Brain microvascular endothelial cell (primary cell): ENCODE measurements around the gene CCL1.

ENCODE experiments used
- DNase-seq: peaks from one replicate; pipeline ENCODE4 v3.0.0-alpha.2; 2020
- H3K27ac ChIP-seq: fragments of 250-450 bp; sonication (Bioruptor Pico); 2 replicates; pipeline ENCODE4 v1.5.1; 2020; ENCODE audit warnings: mild to moderate bottlenecking, moderate library complexity
- H3K27me3 ChIP-seq: fragments of 250-450 bp; sonication (Bioruptor Pico); replicated peaks from 2 replicates; pipeline ENCODE4 v1.5.1; 2020; ENCODE audit warnings: mild to moderate bottlenecking
- H3K36me3 ChIP-seq: fragments of 250-450 bp; sonication (Bioruptor Pico); replicated peaks from 2 replicates; pipeline ENCODE4 v1.5.1; 2020; ENCODE audit warnings: mild to moderate bottlenecking
- H3K4me3 ChIP-seq: 2 replicates; pipeline ENCODE4 v1.5.1; 2011; ENCODE audit warnings: low read depth, mild to moderate bottlenecking, control low read depth, low read length, moderate library complexity
- in situ Hi-C: cut with HindIII; loops from 2 replicates; pipeline ENCODE4 v1.10.0; 2017; ENCODE audit warnings: low sequenced_read_pairs, low pct_ligation_motif_present
- TF ChIP-seq, protein P1 (sequence below): IDR thresholded peaks from 2 replicates; pipeline ENCODE4 v1.5.1; 2011; ENCODE audit warnings: low read depth, mild to moderate bottlenecking, moderate library complexity, low read length, control low read depth, inconsistent platforms; ENCODE audit errors: missing control alignments

The CCL1 gene, protein sequence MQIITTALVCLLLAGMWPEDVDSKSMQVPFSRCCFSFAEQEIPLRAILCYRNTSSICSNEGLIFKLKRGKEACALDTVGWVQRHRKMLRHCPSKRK

DNA sequence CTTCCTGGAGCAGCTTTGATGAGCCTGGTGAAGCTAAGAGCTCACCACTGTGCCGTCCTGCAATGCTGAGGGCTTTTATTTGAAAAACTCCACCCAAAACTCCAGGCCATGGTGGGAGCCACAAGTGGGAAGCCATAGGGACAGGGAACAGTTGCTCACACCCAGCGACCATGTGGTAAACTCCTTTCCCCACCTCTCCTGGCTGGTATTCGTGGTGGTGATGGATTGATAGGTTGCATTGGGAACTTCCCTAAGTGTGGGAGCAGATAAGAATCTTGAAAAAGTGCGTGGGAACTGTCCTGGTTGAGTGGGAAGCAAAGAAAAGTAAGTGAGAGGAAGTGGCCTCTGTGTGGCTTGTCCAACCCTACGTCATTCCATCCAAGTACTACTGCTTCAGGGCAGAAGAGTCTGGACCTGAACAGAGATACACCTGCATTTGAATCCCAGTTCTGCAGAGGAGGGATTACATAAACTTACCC, at the start of gene CCL1:
CCL1 (minus strand) TSS at position 51 of the 479 bp plus-strand sequence. CDS start 72 bp downstream, outside the sequence.
- no peaks in the 10 kb centered on the region for H3K36me3 ChIP-seq
- H3K27ac ChIP-seq: no peak within 1 kb of the TSS
- TF ChIP-seq, protein P1, sequence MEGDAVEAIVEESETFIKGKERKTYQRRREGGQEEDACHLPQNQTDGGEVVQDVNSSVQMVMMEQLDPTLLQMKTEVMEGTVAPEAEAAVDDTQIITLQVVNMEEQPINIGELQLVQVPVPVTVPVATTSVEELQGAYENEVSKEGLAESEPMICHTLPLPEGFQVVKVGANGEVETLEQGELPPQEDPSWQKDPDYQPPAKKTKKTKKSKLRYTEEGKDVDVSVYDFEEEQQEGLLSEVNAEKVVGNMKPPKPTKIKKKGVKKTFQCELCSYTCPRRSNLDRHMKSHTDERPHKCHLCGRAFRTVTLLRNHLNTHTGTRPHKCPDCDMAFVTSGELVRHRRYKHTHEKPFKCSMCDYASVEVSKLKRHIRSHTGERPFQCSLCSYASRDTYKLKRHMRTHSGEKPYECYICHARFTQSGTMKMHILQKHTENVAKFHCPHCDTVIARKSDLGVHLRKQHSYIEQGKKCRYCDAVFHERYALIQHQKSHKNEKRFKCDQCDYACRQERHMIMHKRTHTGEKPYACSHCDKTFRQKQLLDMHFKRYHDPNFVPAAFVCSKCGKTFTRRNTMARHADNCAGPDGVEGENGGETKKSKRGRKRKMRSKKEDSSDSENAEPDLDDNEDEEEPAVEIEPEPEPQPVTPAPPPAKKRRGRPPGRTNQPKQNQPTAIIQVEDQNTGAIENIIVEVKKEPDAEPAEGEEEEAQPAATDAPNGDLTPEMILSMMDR: no peak
- no peak for DNase-seq
- H3K4me3 ChIP-seq: no peak within 1 kb of the TSS
- in situ Hi-C loops: loop anchor here (25.0 kb wide), 1 partner anchor 176 kb away; no protein-coding TSS in a partner anchor
- H3K27me3 ChIP-seq: no peaks in the 10 kb centered on the region

DNA sequence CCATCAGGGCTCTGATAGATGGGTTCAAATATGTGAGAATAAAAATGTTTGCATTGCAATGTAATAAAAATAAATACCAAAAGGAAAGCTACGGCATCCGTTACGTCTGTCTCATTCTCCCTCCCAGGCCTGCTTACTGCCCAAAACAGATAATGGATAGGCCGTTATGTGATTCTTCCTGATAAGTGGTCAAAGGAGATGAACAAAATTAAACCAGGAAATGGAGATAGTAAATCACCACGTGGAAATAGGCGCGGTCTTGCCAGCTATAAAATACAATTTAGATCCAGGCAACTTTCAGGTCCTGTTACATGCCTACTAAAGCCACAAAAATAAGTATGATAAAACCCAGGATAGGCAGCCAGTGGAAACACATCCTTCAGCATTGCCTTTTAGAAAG, 49.5 kb upstream of the CCL1 start:
- DNase-seq: no peak
- H3K36me3 ChIP-seq: no peaks in the 10 kb centered on the region
- H3K27ac ChIP-seq: no peak overlapping the region
- H3K27me3 ChIP-seq: no peaks in the 10 kb centered on the region
- H3K4me3 ChIP-seq: no peak overlapping the region
- TF ChIP-seq, protein P1: no peak
- in situ Hi-C loops: no loop called here

DNA sequence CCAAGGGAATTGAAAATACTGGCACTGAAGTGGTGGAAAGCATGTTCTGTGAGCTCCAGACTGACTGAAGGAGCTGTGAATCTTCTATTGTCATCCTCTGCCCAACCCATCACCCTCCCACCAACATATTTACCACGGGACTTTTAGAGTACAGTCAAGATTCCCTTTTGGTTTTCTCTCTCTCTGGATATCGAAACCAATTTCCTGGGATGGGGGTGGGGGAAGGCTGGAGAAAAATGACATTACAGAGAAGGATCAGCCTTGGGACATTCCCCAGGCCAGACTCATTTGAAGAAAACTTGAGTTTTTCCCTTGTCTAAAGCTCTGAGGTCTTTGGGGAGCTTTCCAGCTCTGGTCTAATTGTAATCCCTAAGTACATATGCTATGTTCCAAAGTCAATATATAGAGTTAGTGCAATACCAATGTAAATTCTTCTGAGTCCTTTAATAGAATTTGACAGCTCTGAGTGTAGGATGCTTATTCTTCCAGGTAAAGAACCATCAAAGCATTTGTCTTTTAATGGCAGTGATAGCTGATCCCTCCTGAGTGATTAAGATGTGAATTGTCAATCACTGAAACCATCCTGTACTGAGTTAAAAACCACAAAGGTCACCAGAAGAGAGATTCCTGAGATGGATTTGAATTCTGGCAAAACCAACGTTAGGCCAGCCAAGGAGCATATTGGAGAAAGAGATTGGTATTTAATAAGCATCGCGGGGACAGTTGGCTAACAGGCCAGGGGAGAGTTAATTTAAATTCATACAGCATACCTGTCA, 48.8 kb upstream of the CCL1 start:
- in situ Hi-C loops: no loop called here
- no peaks in the 10 kb centered on the region for H3K27me3 ChIP-seq
- no peak overlapping the region for H3K27ac ChIP-seq
- no peak for DNase-seq
- H3K4me3 ChIP-seq: no peak overlapping the region
- TF ChIP-seq, protein P1: no peak
- no peaks in the 10 kb centered on the region for H3K36me3 ChIP-seq

DNA sequence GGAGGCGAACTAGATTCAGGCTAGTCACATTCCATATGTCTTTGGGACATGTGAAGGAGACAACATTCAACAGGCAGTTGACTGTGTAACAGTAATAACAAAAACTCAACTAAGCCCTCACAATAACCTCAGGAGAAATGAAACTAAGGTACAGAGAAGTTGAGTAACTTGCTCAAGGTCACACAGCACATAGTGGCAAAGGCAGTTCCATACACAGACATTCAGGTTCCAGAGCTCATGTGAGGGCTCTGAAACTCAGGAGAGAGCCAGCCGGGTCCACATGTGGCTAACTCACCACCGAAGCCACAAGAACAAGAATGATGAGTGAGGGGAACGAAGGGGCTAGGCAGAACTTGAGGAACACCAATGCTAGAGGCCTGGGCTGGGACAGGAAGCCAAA, 46.3 kb upstream of the CCL1 start:
- Histone ChIP-seq H3K36me3 (no peaks in the 10 kb centered on the region), H3K27me3 (no peaks in the 10 kb centered on the region), H3K27ac (no peak overlapping the region), H3K4me3 (no peak overlapping the region)
- DNase-seq: no peak
- in situ Hi-C loops: no loop called here
- TF ChIP-seq, protein P1: no peak

DNA sequence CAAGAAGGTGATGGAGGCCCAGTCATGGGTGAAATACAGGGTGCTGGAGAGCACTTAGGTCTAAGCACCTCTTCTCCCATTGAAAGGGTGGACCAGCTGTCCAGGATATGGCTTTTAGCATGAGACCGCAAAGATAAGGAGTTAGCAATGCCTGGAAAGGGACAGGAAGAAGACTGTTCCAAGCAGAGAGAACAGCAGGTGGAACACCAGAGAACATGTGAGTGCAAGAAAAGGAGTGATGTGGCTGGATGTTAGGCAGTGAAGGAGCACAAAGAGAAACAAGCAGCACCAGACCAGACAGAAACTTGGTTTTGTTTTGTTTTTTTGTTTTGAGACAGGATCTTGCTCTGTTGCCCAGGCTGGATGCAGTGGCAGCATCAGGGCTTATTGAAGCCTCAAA, 45.4 kb upstream of the CCL1 start:
- Histone ChIP-seq H3K27me3 (no peaks in the 10 kb centered on the region), H3K27ac (no peak overlapping the region), H3K36me3 (no peaks in the 10 kb centered on the region), H3K4me3 (no peak overlapping the region)
- TF ChIP-seq, protein P1: no peak
- in situ Hi-C loops: no loop called here
- DNase-seq: no peak
